HG02763 (cell line): ENCODE data around the gene HBA2.
"Not testable (repeated sequence)": the region's sequence is repeated elsewhere in the genome, so short reads cannot be mapped to it uniquely, and the experiment has no call there.

Experiments
- ATAC-seq: cut with Tn5 transposase; IDR thresholded peaks from one replicate; pipeline ENCODE4 v1.9.1; 2021; ENCODE audit warnings: mild to moderate bottlenecking, moderate library complexity; ENCODE audit not compliant: unreplicated experiment

HBA2 gene

DNA sequence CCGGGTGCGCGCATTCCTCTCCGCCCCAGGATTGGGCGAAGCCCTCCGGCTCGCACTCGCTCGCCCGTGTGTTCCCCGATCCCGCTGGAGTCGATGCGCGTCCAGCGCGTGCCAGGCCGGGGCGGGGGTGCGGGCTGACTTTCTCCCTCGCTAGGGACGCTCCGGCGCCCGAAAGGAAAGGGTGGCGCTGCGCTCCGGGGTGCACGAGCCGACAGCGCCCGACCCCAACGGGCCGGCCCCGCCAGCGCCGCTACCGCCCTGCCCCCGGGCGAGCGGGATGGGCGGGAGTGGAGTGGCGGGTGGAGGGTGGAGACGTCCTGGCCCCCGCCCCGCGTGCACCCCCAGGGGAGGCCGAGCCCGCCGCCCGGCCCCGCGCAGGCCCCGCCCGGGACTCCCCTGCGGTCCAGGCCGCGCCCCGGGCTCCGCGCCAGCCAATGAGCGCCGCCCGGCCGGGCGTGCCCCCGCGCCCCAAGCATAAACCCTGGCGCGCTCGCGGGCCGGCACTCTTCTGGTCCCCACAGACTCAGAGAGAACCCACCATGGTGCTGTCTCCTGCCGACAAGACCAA, at the start of gene HBA2:
HBA2 (plus strand) TSS at position 503 of the 568 bp plus-strand sequence; CDS start at position 540, 37 bp downstream.
- ATAC-seq, result not testable (repeated sequence)

DNA sequence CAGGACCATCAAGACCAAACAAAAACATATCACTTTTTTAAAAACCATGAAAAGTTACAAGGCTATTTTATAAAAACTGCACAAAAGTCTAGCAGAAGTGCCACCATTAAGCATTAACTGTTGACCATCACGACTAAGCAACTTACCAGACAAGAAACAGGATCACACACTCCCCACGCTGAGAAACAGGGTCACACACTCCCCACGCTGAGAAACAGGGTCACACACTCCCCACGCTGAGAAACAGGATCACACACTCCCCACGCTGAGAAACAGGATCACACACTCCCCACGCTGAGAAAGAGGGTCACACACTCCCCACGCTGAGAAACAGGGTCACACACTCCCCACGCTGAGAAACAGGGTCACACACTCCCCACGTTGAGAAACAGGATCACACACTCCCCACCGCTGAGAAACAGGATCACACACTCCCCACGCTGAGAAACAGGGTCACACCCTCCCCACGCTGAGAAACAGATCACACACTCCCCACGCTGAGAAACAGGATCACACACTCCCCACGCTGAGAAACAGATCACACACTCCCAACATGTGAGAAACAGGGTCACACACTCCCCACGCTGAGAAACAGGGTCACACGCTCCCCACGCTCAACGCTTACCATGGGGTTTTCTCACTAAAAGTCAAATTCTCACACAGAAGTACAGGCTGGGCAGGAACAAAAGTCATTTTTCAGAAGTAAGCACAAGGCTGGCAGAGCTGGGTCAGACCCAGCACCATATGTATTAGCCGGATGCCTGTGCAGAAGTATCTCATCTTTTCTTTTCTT, 48.9 kb upstream of the HBA2 start:
- ATAC-seq, result not testable (repeated sequence)

DNA sequence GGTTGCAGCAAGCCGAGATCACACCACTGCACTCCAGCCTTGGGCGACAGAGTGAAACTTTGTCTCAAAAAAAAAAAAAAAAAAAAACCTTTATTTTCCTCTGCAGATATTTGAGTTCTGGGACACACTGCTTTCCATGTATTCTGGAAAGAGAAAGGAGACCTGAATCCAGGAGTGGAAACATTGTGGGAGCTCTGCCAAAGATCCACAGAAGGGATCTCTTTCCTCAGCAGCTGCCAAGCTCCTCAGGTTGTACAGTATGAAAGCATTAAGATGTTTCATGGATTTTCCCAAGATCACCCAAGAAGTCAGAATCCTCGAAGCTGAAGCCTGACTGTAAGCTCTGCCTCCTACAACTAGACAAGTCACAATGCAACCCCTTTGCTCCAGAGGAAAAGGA, 47.7 kb upstream of the HBA2 start:
- ATAC-seq, result no peak

DNA sequence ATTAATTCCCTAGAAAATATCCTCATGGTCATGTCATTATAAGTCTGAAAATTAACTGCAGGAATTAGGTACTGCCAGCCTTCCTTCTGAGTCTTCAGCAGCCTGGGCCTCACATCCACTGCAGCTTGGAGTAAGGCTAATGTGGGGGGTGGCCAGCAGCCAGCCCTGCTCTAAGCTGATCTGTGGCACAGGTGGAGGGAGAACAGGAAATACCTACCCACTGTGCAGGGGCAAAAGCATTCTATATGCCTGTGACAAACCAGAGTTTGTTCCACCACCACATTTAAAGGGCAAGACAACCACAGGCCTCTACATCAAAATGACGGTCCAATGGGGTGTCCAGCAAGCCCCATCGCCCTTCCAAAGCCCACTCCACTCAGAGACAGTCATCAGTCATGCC, 43.6 kb upstream of the HBA2 start:
- no peak for ATAC-seq

DNA sequence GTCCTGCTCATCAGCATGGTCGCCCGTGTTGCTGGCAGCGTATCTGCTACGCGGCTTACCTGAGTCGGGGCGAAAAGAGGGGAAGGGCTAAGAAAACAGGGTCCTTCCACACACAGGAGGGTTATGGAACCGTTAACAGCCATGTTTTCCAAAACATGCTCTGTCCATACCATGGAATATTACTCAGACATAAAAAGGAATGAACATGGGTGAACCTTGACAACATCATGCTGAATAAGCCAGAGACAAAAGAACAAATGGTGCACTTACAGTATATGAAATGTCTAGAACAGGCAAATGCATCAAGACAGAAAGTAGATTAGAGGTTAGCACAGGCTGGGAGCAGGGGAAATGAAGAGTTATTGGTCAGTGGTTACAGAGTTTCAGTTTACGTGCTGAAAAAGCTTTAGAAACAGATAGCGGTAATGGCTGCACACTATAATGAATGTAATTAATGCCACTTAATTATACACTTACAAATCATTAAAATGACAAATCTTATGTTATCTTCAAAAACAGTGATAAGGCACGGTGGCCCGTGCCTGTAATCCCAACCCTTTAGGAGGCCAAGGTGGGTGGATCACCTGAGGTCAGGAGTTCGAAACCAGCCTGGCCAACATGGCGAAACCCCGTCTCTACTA, 42.0 kb upstream of the HBA2 start:
- ATAC-seq, result no peak

DNA sequence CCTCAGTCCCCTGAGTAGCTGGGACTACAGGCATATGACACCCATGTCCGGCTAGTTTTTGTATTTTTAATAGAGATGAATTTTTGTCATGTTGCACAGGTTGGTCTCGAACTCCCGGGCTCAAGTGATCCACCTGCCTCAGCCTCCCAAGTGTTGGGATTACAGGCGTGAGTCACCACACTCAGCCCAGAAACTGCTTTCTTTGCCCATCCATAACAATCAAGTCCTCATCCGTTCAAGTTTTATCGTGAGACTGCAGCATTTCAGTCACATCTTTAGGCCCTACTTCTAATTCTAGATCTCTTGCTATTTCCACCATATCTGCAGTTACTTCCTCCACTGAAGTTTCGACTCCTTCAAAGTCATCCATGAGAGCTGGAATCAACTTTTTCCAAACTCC, 40.6 kb upstream of the HBA2 start:
- ATAC-seq, result no peak

DNA sequence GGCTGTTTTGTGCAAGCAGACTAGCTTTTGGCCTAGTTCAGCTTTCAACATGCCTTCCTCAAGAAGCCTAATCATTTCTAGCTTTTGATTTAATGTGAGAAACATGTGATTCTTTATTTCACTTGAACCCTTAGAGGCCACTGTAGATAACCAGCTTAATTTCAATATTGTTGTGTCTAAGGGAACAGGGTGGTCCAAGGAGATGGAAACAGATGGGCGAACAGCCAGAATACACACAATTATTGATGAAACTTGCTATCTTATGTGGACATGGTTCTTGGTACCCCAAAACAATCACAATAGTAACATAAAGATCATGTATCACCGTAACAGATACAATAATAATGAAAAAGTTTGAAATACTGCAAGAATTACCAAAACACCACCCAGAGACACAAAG, 39.0 kb upstream of the HBA2 start:
- ATAC-seq, result no peak

DNA sequence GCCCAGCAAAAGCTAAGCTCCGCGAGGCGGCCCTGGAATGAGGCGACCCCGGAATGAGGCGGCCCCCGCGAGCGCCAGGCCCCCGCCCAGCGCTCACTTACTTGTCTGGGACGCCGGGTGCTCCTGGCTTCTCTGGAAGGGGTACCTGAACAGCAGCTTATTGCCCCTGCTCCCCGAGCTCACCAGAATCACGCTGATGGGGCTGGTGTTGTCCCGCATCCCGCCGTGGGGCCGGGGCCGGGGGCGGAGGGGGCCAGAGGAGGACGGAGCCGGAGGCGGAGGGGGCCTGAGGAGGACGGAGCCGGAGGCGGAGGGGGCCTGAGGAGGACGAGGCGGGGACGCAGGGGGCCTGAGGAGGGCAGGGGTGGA, 34.6 kb upstream of the HBA2 start:
- ATAC-seq, result no peak

DNA sequence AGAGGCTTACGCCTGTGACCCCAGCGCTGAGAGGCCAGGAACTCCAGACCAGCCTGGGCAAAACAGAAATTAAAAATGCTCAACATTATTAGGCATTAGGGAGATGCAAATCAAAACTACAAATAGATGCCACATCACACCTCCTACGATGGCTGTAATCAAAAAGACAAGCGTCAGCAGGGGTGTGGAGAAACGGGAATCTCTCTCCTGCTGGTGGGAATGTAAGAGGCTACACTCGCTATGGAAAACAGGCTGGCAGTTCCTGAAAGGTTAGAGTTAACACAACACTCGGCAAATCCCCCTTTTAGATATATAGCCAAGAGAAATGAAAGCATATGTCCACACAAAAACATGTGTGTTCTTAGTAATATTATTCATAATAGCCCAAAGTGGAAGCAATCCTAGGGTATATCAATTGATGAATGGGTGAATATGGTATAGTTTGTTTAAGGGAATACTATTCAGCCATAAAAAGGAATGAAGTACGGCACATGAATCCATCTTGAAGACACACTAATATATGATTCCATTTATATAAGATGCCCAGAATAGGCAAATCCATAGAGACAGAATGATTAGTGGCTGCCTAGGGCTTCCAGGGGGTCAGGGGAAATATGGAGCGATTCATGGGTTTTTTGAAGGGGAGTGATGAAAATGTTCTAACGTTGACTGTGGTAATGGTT, 32.4 kb upstream of the HBA2 start:
- ATAC-seq, result no peak

DNA sequence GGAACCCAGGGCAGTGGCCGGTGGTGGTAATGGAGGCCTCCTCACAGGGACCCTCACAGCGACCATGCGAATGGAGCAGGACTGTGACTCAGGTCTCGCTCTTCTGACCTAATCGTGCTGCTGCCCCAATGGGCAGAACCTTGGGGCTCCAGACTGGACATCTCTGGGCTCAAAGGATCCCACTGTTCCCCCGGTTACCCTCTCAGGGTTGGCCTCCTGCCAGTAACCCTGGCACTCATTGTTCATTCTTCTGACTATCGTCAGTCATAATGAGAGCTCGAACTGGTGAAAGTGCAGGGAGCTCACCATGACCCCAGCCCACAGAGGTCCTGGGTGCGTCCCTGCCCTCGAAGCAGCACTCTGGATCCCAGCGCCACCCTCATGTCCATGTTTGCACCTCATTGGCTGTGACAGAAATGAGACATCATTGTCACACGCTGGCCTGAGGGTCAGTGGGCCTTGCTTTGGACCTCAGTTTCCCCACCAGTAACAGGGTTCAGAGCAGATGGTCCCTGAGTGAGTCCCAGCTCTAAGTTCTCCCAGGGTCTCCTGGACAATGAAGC, 30.2 kb upstream of the HBA2 start:
- ATAC-seq, result no peak

DNA sequence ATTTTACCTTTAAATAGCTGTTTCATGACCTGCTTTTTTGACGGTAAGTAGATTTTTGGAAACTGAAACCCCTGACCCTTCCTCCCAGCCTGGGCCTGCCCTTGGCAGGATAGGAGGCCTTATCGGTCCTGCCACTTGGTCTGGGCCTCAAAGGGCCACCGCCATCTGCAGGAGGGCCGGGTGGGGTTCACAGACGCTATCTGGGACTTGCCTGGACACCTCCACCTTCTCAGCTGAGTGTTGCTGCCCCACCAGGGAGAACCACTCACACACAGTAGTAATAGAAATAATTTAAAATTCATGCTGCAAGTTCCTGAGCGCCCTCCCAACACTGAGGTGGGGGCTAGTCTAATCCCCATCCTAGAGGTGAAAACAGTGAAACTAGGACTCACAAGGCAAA, 29.6 kb upstream of the HBA2 start:
- ATAC-seq, result no peak

DNA sequence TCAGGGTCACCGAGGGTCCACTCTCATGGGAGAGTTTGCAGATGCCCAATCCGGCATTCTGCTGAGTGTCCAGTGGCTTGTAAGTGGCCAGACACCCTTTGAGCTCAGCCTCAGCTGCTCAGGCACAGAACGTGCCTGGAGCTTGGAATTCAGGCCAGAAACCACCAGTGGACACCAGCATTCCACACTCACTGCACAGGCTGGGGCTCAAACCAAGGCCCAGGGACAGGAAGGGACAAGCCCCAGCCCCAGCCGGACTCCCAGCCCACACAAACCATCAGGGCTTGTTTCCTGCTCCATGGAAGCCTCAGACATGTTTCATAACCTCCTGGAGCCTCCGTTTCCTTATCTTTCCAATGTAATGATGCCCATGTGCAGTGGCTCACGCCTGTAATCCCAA, 29.2 kb upstream of the HBA2 start:
- ATAC-seq, result no peak

DNA sequence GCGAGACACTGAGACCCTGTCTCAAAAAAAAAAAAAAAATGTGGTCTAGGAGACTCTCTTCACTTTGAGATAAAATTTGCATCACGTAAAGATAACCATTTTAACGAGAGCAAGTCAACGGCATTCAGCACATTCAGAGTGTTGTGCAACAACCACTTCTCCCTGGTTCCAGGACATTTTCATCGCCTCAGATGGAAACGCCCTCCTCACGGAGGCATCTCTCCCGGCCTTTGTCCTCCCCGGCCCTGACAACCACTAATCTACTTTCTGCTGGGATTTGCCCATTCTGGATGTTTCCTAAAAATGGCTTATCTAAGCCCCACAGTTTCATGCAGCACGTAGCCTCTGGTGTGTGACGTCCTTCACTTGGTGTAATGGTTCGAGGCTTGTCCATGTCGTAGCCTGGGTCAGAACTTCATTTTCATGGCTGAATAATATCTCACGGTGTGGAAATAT, 27.9 kb upstream of the HBA2 start:
- no peak for ATAC-seq

DNA sequence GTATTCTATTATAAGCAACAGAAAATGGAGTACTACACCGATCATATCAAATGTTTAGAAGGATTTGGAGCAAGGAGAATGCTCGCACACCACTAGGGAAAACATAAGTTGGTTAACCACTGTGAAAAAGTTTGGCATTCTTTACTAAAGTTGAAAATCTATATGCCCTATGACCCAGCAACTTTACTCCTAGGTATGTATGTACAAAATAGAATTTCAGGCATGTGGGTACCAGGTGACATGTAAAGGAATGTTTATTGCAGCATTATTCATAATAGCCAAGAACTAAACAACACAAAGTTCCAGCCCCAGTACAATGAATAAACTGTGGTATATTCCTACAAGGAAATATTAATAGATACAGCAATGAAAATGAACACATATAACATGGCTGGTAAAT, 26.0 kb upstream of the HBA2 start:
- ATAC-seq, result no peak

DNA sequence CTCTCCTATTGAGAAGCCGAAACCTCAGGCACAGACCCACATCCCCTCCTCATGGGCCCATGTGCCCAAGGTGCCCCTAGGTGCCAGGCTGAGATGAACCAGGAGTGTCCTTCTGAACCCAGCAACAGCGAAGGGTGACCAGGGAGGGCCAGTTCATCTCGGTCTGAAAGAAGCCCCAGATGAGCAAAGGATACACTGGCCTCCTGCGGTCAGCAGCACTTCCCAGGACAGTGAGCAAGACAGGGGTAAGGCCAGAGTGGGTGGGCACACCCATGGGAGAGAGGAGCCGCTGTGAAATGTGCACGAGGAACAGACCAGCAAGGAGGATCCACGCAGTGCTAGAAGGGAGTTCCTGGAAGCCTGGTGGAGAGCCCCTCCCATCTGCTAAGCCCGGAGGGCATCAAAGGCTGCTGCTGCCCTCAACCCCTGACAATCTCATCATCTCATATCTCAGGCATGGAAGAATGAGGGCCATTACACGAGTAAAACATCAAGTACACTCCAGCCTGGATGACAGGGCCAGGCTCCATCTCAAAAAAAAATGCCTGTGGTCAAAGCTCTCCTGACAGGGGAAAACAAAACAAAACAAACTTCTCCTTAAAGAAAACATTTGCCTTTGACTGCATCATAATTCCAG, 23.5 kb upstream of the HBA2 start:
- no peak for ATAC-seq

DNA sequence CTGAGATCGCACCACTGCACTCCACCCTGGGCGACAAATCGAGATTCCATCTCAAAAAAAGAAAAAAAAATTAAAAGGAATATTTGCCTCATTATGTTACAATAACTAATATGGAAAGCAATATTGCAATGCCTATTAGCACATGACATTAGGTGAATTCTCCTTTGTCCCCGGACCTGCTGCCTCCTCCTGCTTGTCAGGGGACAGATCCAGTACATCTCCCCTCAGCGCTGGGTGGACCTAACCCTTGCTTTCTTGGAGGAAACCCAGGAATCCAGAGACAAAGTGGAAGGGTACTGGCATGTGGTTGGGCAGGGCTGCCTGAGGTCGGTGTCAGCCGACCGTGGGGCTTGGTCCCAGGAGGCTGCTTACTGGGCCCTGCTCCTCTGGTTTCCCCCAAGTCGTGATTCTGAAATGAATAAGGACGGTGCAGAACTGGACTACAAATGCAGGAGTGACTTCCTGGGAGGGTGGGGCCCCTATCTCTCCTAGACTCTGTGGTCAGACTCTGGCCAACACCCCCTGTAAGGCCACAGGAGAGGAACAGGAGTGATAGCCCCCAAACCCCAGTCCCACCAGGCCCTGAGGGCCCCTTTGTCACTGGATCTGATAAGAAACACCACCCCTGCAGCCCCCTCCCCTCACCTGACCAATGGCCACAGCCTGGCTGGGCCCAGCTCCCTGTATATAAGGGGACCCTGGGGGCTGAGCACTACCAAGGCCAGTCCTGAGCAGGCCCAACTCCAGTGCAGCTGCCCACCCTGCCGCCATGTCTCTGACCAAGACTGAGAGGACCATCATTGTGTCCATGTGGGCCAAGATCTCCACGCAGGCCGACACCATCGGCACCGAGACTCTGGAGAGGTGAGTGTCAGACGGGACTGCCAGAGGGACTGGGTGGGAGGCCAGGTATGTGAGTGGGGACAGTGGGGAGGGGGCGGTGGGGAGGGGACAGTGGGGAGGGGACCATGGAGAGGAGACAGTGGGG, 20.2 kb upstream of the HBA2 start, which contains the start of gene HBZ:
HBZ (plus strand) TSS at position 504 of the 988 bp plus-strand sequence; CDS start at position 770, 266 bp downstream.
- no peak for ATAC-seq

DNA sequence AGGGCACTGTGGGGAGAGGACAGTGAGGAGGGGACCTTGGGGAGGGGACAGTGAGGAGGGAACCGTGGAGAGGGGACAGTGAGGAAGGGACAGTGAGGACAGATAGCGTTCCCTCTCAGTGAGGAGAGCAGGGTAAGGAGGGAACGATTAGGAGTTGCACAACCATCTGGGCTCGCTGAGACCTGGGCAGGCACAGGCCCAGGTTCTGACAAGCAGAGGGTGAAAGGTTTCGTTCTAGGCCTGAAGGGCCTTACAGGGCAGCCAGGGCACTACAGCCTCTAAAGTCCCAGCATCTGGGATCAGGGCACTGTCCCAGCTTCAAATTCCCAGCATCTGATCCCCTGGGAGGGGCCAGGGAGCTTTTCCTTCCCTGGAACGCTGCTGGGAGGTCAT, 19.6 kb upstream of the HBA2 start:
- ATAC-seq, result not testable (repeated sequence)

DNA sequence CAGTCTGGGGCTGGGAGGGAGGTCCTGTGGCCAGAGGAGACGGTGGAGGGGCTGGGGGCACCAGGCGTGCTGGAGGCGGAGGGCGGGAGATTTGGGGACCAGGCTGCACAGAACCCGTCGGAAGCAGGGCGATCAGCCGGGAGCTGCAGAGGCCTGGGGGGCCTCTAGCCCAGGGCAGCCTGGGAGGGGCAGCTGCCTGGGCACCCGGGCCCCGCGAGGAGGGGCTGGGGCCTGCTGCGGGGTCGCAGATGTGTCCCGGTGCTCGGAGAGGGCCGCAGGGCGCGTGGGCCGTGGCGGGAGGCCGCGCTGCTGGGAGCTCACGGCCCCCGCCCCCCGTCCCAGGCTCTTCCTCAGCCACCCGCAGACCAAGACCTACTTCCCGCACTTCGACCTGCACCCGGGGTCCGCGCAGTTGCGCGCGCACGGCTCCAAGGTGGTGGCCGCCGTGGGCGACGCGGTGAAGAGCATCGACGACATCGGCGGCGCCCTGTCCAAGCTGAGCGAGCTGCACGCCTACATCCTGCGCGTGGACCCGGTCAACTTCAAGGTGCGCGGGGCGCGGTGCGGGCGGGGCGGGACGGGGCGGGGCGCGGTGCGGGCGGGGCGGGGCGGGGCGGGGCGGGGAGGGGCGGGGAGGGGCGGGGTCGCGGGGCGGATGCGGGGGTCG, 19.0 kb upstream of the HBA2 start:
- not testable (repeated sequence) for ATAC-seq
